HG03039 (cell line): ENCODE data around the gene TTLL9.

ENCODE experiments used
- ATAC-seq: cut with Tn5 transposase; IDR thresholded peaks from one replicate; pipeline ENCODE4 v1.9.1; 2021; ENCODE audit warnings: mild to moderate bottlenecking, moderate library complexity; ENCODE audit not compliant: unreplicated experiment

The TTLL9 gene

DNA sequence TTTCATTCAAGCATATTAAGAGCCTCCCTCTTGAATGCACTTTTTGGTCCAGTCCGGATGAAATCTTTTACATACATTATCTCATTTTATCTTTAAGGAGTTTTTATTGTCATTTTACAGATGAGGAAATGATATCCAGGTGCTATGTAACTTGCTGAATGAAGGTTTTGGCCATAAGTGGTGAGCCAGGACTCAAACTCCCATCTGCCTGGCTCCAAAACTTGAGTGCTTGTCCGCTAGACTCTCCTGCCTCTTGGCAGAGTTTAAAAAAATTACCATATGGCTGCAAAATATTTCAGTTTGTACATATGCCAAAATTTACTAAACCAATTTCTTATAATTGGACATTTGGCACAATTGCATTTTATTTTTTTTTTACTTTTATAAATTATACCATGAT is 69.2 kb downstream of the TTLL9 start:
- ATAC-seq: no peak

DNA sequence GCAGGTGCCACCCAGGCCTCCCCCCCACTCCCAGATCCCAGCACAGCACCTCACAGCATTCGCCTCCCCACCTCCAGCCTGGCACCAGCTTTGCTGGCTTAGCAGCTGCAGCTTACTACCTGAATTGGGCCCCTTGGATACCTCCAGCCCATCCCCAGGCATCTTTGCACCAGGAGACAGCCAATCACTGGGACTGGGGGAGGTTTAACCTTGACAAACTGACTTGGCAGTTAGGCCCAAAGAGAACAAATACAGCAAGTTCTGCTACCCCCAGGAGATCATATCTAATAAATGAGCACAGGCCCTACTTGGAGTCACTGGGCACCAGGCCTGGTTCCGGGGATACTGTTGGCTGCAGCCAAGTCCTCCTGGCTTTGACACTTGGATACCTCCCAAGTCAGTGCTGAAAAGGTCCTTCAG is 72.6 kb downstream of the TTLL9 start:
- ATAC-seq: no peak

DNA sequence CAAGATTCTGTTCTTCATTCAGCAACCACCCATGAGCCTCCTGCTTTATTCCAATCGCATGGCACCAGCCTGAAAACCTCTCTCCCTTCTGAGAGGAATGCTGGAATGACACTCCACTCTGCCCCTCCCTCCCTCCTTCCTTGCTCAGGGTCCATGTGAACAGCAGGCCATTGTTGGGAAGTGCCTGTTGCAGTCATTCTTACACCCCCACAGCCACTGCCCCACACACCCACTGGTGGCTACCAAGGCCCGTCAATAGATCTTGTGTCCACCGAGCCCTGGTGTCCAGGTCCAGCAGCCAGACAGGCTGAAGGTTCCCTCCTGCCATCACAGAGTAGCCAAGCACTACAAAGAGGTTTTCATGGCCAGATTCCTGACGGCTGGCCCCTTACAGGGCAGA is 74.9 kb downstream of the TTLL9 start:
- ATAC-seq: no peak

DNA sequence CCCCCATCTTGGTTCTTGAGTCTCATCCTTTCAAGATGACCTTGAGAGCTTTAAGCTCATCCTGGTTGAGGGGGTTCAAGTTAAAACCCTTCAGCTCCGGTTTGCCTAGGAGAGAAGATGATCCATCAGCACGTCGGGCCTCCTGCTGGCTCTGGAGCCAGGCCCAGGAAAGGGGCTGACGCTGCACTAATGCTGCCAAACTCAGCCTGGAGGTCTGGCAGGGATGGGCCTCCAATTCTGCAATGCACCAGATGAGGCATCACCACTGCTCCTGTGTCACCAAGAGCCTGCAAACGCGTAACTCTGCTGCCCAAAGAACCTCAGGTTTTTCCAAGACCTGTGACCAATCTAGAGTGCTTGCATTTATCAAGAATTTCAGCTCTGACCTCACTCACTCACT is 75.4 kb downstream of the TTLL9 start:
- ATAC-seq: no peak

DNA sequence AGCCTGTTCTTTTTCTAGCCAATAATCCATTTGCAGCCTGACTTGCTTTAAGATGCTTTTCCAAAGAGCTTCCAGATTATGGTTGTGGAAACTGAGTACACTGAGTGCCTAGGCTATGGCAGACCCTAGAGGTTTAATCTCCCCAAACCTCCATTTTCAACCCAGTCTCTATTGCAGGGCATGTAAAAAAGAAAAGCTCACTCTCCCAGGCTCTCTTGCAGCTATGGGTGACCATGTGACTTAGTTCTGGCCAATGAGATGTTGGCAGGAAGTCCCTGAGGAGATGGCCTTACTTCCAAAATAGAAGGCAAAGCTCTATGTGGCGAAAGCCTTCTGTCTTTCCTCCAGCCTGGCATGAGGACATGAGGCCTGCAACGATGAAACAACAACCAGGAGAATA is 77.6 kb downstream of the TTLL9 start:
- ATAC-seq: no peak

DNA sequence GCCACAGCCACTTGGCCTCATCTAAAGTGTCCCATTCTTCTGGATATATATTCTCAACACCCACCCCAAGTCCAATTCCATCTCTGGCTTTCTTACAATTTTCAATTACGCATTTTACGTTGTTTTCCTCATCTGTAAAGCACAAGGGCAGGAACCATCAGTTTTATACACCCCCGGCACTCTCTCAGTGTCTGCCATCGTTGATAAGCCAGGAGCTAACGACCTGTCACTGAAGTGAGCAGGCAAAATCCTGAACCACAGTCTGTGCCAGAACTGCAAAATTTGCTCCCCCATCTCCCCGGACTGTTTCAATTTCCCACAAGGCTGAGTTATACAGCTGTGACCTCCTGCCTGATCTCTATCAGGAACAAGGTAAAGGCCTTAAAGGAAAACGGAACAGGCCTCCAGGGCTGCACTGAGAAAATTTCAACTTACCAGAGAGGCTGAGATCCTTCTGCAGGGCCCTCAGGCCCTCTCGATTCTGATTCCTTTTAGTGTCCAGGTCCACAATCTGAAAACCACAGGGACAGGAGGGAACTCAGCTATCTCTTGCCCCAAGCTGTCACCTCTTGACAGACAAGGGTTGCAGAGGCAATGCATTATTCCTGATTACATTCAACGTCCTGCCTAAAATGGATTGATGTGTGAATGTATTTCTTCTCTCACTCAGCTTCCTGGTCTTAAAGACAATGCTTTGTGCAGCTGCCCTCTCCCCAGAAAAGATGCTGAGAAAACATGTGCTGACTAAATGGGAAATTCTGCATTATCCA is 79.6 kb downstream of the TTLL9 start:
- ATAC-seq: no peak

DNA sequence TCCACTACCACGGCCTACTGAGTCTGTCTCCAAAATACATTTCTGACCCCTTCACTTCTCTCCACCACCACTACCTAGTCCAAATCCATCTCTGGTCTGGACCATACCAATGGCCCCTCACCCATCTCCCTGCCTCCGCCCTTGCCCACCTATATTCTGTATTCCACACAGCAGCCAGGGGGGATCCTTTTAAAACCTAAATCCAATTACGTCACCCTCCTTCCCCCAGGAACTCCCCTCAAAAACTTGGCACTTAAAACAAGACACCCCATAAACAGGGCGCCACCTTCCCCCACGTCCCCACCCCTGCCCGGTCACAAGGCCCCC is 80.7 kb downstream of the TTLL9 start:
- ATAC-seq: no peak

DNA sequence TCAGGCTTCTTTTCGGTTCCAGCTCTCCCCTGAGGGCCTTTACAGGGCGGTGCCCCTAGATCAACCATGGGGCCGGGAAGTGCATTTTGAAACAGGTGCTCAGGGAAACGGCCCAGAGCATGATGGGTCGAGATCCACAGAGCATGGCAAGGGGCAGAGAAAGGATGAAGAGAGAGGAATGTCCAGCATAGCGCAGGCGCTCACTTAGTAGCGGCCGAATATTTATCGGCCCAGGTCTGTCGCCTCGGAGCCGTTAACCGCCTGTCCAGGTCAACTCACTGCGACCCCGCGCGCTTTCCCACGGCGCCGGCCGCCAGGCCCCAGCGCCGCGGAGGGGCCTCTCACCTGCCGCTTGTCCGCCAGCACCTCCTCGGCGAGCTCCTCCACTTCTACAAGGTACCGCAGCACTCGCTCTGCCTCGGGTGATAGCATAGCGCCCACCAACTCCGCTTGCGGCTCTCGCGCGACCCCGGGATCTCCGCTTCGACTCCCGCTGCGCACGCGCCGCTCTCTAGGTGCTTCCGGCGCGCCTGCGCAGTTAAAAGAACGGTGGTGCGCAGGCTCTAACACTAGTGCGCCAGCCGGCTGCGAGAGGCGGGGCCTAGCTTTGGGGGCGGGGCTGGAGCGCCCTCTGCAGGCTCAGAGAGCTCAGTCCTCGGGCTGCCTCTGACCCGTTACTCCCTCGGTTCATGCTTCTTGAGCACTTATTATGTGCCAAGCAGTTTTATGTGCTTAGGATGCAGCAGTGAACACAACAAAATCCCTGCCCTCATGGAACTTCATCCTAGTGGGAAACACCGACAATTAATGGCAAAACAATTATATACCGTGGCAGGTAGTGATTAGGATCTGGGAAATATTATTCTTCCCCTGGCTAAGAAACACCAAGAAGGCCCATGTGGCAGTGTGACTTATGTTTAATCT is 81.4 kb downstream of the TTLL9 start, which contains the start of gene PDRG1:
TSS of gene PDRG1 (minus strand) at position 517 of the 924 bp plus-strand sequence. CDS start at position 432, 85 bp downstream.
- peak; percentile 90 for ATAC-seq

DNA sequence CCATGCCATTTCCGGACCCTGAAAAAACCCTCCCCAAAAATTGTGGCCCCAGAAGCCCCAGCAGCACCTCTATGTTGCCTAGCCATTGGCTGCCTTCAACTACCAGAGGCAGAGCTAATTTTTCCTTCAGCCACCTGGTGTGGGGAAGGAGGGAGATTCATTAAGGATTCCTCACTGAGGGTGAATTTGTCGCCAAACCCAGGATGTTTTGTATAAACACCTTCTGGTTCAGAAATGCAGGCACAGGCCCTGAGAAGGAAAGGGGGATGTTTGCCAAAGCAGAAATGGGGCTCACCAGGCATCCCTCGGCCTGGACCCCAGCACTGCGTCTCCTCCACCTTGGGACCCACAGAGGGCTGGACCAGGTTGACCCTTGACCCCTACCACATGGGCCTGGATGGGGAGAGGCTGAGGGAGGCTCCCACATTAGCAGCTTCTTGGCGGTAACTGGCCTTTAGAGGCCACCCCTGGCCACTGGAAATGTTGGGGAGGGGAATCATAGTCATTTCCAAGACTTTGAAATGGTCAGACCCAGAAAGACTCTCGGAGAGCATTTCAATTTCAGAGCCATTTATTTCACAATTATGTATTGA is 83.2 kb downstream of the TTLL9 start:
- no peak for ATAC-seq

DNA sequence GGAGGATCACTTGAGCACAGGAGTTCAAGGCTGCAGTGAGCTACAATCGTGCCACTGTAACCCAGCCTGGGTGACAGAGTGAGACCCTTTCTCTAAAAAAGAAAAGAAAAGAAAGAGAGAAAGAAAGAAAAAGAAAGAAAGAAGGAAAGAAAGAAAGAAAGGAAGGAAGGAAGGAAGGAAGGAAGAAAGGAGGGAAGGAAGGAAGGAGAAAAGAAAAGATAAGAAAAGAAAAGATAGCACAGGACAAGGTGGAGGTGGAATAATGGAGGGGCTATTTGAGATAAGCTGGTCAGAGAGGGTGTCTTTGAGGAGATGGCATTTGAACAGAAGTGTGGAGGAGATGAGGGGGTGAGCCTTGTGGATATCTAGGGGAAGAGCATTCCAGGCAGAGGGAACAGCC is 84.1 kb downstream of the TTLL9 start:
- no peak for ATAC-seq

DNA sequence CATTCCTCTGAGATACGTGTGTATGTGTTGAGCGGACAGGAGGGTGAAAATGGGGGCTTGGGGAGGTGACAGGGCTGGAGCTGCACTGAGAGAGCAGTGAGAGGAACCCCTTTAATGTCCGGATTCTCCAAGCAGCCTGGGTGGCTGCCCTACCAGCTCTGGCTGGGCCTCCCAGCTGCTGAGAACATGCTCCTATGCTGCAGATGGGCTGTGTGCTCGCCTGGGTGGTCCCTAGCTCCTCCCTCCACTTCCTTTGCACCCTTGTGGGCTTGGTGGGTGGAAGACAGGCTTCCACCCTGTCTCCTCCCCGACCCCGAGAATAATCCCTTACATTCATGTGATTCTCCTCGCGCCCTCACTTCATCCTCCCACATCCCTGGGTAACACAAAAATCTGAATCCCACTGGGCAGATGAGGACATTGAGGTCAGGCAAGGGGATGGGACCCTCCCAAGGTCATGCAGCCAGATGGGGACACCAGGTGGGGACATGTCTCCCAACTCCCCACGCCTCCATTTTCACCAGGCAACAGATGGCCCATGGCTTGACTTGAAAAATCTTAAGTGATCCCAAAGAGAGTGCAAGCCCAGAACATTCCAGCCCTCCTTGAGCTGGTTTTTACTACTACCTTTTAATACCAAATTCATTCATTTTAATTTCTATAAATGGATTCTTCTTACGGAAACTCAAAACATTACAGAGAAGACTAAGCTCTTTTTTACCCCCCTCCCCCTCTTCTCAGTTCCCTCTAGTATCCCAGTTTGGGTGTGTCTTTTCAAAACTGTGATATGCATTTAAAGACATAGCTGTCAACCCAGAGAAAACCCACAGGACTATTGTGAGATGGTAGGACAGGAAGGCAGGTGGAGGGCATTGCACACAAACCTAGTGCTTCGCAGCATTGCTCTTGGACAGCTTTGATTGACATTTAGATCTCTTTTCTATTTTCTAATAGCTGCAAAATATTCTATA is 86.4 kb downstream of the TTLL9 start:
- ATAC-seq: no peak

DNA sequence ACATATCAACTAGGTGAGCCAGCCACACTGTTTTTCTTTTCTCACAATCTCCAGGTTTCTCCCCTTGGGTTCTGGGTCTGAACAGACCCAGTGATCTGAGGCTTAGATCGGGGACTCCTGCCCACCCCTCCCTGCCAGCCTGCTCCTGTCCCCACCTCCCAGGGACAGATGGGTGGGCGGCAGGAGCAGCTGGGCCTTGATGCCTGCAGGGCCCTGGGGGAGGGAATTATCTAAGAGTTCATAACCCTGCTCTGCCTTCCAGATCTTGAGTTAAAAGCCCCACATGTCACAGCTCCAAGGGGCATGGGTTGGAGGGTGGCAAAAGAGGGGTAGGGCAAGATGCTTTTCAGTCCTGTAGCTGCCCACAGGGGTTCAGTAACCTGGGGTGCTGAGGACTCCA is 92.3 kb downstream of the TTLL9 start:
- ATAC-seq: no peak

DNA sequence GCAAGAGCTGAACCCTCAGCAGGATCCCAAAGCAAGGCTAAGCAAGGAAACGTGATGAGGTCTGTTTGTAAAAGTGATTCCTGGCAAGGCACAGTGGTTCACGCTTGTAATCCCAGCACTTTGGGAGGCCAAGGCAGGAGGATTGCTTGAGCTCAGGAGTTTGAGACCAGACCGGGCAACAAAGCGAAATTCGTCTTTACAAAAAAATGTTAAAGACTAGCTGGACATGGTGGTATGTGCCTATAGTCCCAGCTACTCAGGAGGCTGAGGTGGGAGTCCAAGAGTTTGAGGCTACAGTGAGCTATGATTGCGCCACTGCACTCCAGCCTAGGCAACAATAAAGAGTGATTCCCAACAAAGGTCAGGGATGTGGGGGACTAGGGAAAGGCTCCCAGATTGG is 93.5 kb downstream of the TTLL9 start:
- no peak for ATAC-seq

DNA sequence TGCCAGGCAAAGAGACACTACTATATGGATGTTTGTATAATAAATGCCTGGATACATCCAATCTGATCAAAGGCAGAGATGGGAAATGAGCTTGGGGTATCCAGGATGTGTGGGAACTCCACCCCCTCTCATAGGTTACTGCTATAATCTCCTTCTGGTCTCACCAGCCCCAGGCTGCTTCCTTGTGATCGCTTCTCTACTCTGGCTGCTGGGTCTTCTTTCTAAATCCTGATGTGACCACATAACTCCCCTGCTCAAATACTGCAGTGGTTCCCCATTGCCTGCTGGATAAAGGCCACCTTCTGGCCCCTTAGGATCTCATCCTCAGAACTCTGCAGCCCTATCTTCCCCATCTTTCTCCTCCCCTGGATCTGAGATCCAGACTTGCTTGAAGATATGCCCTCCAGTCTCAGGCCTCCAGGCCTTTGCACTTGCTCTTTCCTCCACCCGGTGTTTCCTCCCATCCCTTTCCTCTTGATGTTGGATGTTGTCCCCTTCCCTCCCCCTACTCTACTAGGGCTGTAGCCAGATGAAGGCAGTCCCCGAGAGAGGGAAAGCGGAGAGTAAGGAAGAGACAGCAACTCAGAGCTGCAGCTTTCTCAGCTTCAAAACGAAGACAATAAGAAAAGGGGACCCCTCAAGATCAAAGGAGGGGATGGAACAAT is 96.7 kb downstream of the TTLL9 start:
- no peak for ATAC-seq

DNA sequence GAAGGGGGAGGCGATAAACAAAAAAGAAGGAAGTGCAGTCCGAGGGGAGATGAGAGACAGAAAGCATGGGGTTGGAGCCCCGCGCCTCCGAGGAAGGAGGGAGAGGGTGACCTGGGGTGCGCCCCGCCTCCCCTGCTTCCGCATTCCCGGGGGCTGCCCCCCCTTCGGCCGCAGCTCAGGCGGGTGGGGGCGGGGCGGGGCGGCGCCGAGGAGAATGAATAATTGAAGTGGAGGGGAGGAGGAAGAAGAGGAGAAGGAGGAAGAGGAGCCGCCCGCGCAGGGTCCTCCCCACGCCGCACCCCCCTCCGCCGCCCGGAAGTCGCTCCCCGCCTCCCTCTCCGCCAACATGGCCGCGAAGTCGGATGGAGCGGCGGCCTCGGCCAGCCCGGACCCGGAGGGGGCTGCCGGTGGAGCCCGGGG is 97.4 kb downstream of the TTLL9 start, which contains the start of gene XKR7:
TSS of gene XKR7 (plus strand) at position 322 of the 420 bp plus-strand sequence. CDS start at position 347, 25 bp downstream.
- ATAC-seq: no peak

DNA sequence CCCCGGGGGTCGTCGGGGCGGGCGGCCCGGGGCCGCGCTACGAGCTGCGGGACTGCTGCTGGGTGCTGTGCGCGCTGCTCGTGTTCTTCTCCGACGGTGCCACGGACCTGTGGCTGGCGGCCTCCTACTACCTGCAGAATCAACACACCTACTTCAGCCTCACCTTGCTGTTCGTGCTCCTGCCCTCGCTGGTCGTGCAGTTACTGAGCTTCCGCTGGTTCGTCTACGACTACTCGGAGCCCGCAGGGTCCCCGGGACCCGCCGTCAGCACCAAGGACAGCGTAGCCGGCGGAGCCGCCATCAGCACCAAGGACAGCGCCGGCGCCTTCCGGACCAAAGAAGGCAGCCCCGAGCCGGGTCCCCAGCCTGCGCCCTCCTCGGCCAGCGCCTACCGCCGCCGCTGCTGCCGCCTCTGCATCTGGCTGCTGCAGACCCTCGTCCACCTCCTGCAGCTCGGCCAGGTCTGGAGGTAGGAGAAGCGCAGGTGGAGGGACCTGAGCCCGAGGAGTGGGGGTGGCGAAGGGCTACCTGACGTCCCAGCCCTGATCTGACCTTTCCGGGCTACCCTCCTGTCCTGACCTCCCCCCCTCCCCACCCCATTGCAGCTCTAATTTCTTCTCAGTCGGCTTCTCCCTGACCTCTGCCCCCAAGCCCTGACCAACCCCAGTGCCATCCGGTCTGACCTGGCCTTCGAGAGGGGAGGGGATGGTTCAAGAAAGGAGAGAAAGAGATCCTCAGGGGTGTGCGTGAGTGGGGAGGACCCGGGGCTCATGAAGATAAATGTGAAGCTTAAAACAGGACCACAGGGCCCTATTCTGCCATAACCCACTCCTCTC is 98.1 kb downstream of the TTLL9 start:
- no peak for ATAC-seq

DNA sequence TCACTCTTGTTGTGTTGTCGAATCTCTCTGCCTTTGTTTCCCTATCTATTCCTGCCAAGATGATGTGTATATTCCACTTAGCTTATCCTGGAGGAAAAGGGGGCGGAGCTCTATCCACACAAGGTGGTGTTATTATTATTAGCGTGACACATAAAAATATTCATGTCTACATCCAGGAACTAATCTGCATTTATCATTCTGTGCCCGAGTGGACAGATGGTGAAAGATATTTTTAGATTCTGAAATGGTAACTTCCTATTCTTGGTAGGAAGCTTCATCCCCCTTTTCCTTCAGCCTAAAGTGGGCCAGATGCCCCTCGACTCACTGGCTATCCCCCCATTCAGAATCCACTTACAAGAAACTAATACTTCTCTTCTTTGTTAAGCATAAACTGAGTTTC is 99.6 kb downstream of the TTLL9 start:
- no peak for ATAC-seq

DNA sequence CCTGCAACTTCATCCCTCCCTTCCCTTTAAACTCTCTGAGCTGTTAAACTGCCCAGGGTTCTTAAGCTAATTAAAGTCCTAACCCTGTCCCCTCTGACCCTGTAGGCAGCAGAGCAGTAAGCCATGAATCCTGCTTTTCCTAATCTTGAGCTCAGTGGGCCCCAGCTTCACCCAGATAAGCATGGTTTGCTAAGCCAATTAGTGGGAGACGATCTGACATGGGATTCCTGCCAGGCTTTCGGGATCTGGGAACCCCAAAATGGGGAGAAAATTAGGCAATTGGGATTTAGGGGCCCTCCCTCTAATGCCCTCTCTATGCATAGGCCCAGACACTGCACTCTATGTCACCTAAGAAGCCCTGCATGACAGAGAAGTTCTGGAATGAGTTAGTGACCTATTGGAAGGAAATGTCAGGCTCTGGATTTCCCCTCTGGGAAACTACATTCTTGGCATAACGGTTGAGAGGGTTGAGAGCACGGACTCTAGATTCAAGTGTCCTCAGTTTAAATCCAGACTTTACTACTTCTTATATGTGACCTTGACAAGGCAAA is 102.1 kb downstream of the TTLL9 start:
- ATAC-seq: no peak

DNA sequence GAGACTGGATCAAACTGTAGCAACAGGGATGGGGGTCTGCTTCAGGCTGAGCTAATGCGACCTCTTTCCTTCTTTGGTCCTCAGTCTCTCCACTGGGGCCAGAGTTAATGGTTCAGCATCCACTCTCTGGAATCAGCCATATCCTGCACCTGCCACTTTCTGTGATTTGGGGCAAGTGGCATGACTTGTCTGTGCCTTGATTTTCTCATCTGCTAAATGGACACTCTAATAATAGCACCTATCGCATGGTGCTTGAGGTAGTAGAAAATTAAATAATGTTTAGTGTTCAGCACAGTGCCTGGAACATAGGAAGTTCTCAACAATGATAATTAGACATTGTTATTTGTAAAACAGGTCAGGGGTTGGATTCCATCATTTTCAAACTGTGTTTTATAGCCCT is 103.9 kb downstream of the TTLL9 start:
- ATAC-seq: no peak
